B cell (primary cell): ENCODE measurements around the gene SAG. TPM values are rescaled to one million over a fixed set of nuclear protein-coding genes. Genes with fewer than 3 reads are reported as not detected.

Experiments
- ATAC-seq: fragments of 200-7000 bp; cut with Tn5 transposase; one replicate; pipeline ENCODE4 v1.10.0; 2021; ENCODE audit warnings: low read depth, mild to moderate bottlenecking, moderate number of reproducible peaks, moderate library complexity
- CTCF ChIA-PET: fragments of 350-600 bp; sonication (Branson Sonifier 250); formaldehyde crosslinking; loops from one replicate; lab custom pipeline; 2021; ENCODE audit warnings: antibody characterized with exemption, inconsistent platforms; lab: Charles Lee
- POLR2A ChIA-PET: fragments of 350-600 bp; sonication (Branson Sonifier 250); formaldehyde crosslinking; loops from one replicate; lab custom pipeline; 2021; ENCODE audit warnings: antibody characterized with exemption; lab: Charles Lee
- DNase-seq: peaks from one replicate; pipeline ENCODE4 v3.0.0; 2013
- H2AFZ ChIP-seq: 2 replicates; pipeline ENCODE4 v1.6.1; 2012; ENCODE audit warnings: mild to moderate bottlenecking, low read depth, low read length; ENCODE audit not compliant: insufficient read depth, poor library complexity, severe bottlenecking
- H3K27ac ChIP-seq, 2 donors: 1 replicate in 1 of 2; 2 replicates in 1 of 2; pipeline ENCODE4 v1.5.1; 2012 to 2013; ENCODE audit warnings: low read length in 2 of 2, mild to moderate bottlenecking in 2 of 2, moderate library complexity in 1 of 2
- H3K27me3 ChIP-seq, 4 experiments: fragments of 200-600 bp in 1 of 4; sonication (generic) in 1 of 4; replicated peaks in 1 of 4; 1 replicate in 2 of 4; 2 replicates in 2 of 4; pipeline versions ENCODE4 v1.6.1 to v1.7.0; 2013 to 2016; ENCODE audit warnings: low read length in 3 of 4, mild to moderate bottlenecking in 2 of 4, mixed read lengths in 1 of 4, moderate library complexity in 1 of 4; ENCODE audit not compliant: insufficient read depth in 4 of 4, control insufficient read depth in 3 of 4; ENCODE audit errors: control extremely low read depth in 1 of 4
- H3K36me3 ChIP-seq, 2 experiments: replicated peaks in 1 of 2; 1 replicate in 1 of 2; 2 replicates in 1 of 2; pipeline versions ENCODE4 v1.6.1 to v1.7.1; 2013; ENCODE audit warnings: low read length in 1 of 2; ENCODE audit not compliant: insufficient read depth in 2 of 2, control insufficient read depth in 1 of 2; ENCODE audit errors: control extremely low read depth in 1 of 2, extremely low read depth in 1 of 2
- H3K4me1 ChIP-seq, 2 donors: fragments of 200-600 bp in 1 of 2; sonication (generic) in 1 of 2; 1 replicate in 1 of 2; 2 replicates in 1 of 2; pipeline versions ENCODE4 v1.5.1 to v1.6.1; 2013 to 2017; ENCODE audit warnings: low read length in 2 of 2; ENCODE audit not compliant: control insufficient read depth in 2 of 2, insufficient read depth in 2 of 2
- H3K4me2 ChIP-seq: replicated peaks from 2 replicates; pipeline ENCODE3; 2012; ENCODE audit warnings: mild to moderate bottlenecking, low read depth, low read length; ENCODE audit not compliant: poor library complexity, severe bottlenecking
- H3K4me3 ChIP-seq, 5 experiments: fragments of 200-600 bp in 1 of 5; sonication (generic) in 1 of 5; 1 replicate in 3 of 5; 2 replicates in 2 of 5; pipeline versions ENCODE4 v1.5.1 to v1.7.0; 2011 to 2016; ENCODE audit warnings: low read length in 4 of 5, mild to moderate bottlenecking in 4 of 5, low read depth in 2 of 5, control low read depth in 1 of 5, moderate library complexity in 1 of 5; ENCODE audit not compliant: insufficient read depth in 1 of 5; ENCODE audit errors: control extremely low read depth in 1 of 5, extremely low read depth in 1 of 5
- H3K79me2 ChIP-seq: fragments of 200-600 bp; sonication (generic); one replicate; pipeline ENCODE4 v1.6.0; 2016; ENCODE audit warnings: low read length; ENCODE audit not compliant: control insufficient read depth, insufficient read depth
- H3K9ac ChIP-seq: fragments of 200-600 bp; sonication (generic); 2 replicates; pipeline ENCODE4 v1.6.1; 2017; ENCODE audit warnings: mild to moderate bottlenecking, low read length, moderate library complexity
- H3K9me3 ChIP-seq, 3 donors: one replicate each; pipeline versions ENCODE4 v1.6.1 to v1.7.1; 2013; ENCODE audit warnings: low read length in 2 of 3; ENCODE audit not compliant: control insufficient read depth in 2 of 3, insufficient read depth in 1 of 3; ENCODE audit errors: control extremely low read depth in 1 of 3
- H4K20me1 ChIP-seq: 2 replicates; pipeline ENCODE4 v1.6.0; 2012; ENCODE audit warnings: mild to moderate bottlenecking, low read length; ENCODE audit not compliant: insufficient read depth, control insufficient read depth, poor library complexity, severe bottlenecking
- H3K27ac Mint-ChIP-seq: one replicate; pipeline ENCODE4 v1.8.0; 2021; ENCODE audit warnings: mixed read lengths
- H3K27me3 Mint-ChIP-seq: one replicate; pipeline ENCODE4 v1.8.0; 2021; ENCODE audit warnings: mixed read lengths
- H3K4me1 Mint-ChIP-seq: one replicate; pipeline ENCODE4 v1.8.0; 2021; ENCODE audit warnings: mixed read lengths
- H3K4me3 Mint-ChIP-seq: one replicate; pipeline ENCODE4 v1.8.0; 2021; ENCODE audit warnings: mixed read lengths
- H3K9me3 Mint-ChIP-seq: one replicate; pipeline ENCODE4 v1.8.0; 2022; ENCODE audit warnings: mixed read lengths; ENCODE audit not compliant: insufficient read depth
- CTCF ChIP-seq: fragments of 200-600 bp; IDR thresholded peaks from one replicate; pipeline ENCODE4 v1.8.0; 2022; ENCODE audit warnings: antibody characterized with exemption, mild to moderate bottlenecking
- EZH2 ChIP-seq: IDR thresholded peaks from 2 replicates; pipeline ENCODE4 v1.6.1; 2012; ENCODE audit warnings: borderline replicate concordance, low read depth, mild to moderate bottlenecking, moderate library complexity, low read length; ENCODE audit not compliant: insufficient read depth, poor library complexity, severe bottlenecking
- WGBS: methylation state at CpG from one replicate; pipeline ENCODE4 v1.1.5; 2013; ENCODE audit warnings: missing lambda C conversion rate; ENCODE audit not compliant: insufficient coverage; 5-methylcytosine and 5-hydroxymethylcytosine counted together
- intact Hi-C: fragments of 100-400 bp; cut with micrococcal nuclease; formaldehyde crosslinking; loops from one replicate; pipeline ENCODE4 v1.10.0; 2022
- polyA plus RNA-seq: library from polyadenylated mRNA; depleted of rRNA; stranded (reverse); fragments of >200 nt; gene quantifications from 2 replicates; pipeline ENCODE4 v1.2.3, GENCODE V29; 2012
- total RNA-seq, 2 donors: library from RNA; stranded (reverse); fragments of 120-200 nt in 1 of 2; gene quantifications; 1 replicate in 1 of 2; 2 replicates in 1 of 2; pipeline versions ENCODE4 v1.2.3 to v1.2.4, GENCODE V29; 2013 to 2022

Gene SAG
- total and polyA plus RNA-seq, 2 donors (not counting 1 experiment from before 2014, with no cell fraction given), result 0.03 to 0.17 TPM

DNA sequence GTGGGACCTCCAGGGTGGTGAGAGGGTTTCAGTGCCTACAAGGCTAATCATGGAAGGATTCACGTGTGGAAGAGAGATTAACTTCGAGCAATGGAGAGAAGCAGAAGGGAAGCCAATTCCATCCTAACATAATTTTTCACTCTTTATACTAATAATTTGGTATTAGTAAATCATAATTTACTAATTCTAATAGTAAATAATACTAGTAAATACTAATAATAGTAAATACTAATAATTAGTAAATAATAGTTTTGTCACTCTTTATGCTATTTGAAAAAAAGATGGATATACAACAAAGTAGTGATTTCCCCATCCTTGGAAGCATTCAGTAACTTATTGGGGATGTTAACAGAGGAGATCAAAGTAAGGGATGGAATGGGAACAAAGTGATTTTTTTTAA is 6.4 kb upstream of the SAG start:
- Histone ChIP-seq H3K9ac (no peak overlapping the region), H3K4me3 (no peak overlapping the region), H2AFZ (no peak overlapping the region), H3K27ac (no peak overlapping the region), H3K27me3 (no peaks in the 10 kb centered on the region), H3K4me1 (no peaks in the 10 kb centered on the region), H3K79me2 (no peaks in the 10 kb centered on the region), H3K36me3 (peaks cover 0 to under 1% of the 10 kb centered on the region in 2 experiments), H3K9me3 (no peaks in the 10 kb centered on the region), H3K4me2 (no peak overlapping the region), H4K20me1 (no peaks in the 10 kb centered on the region)
- no peak overlapping the region for H3K4me3 Mint-ChIP-seq
- H3K4me1 Mint-ChIP-seq, result no peaks in the 10 kb centered on the region
- H3K27ac Mint-ChIP-seq, result no peak overlapping the region
- no peak for DNase-seq
- TF ChIP-seq EZH2 (no peak), CTCF (no peak)
- WGBS, result no CpG with 5 or more reads among the region's 2 CpGs
- ATAC-seq, result no peak
- intact Hi-C loops, result no loop called here
- CTCF ChIA-PET, result no interaction called here
- no peaks in the 10 kb centered on the region for H3K27me3 Mint-ChIP-seq
- POLR2A ChIA-PET, result no interaction called here
- H3K9me3 Mint-ChIP-seq, result no peaks in the 10 kb centered on the region

DNA sequence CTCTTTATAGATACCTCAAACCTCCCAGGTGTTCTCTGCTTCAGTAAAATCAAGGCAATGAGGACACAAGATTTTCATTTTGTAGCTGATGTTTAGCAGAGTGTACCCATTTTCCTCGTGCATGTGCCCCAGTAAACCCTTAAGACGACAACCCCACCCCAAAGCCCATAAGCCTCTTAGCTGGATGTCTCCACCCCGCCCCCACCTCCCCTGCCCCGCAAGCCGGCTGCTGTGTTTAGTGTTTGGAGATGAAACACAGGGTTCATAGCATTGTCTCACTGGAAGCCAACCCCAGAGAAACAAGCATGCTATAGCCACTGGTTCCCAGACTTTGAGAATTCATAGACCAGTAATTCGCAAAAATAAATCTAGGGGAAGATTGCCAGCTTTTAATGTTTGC is 5.8 kb upstream of the SAG start:
- no peak overlapping the region for H3K4me2 ChIP-seq
- ATAC-seq, result no peak
- ChIA-PET POLR2A (interaction anchor here (0.6 to 0.7 kb wide), 2 partner anchors 80 to 216 kb away, joined by 5 read pairs; no protein-coding TSS in a partner anchor), CTCF (interaction anchor here (1.6 kb wide), 1 partner anchor 141 kb away, joined by 4 read pairs; no protein-coding TSS in a partner anchor)
- H3K27me3 ChIP-seq, result no peaks in the 10 kb centered on the region
- no peaks in the 10 kb centered on the region for H4K20me1 ChIP-seq
- no peak overlapping the region for H2AFZ ChIP-seq
- H3K4me1 ChIP-seq, result no peaks in the 10 kb centered on the region
- Mint-ChIP-seq H3K4me3 (no peak overlapping the region), H3K27ac (no peak overlapping the region), H3K27me3 (no peaks in the 10 kb centered on the region), H3K4me1 (no peaks in the 10 kb centered on the region), H3K9me3 (no peaks in the 10 kb centered on the region)
- TF ChIP-seq EZH2 (no peak), CTCF (no peak)
- no peak overlapping the region for H3K27ac ChIP-seq
- H3K4me3 ChIP-seq, result no peak overlapping the region
- no CpG with 5 or more reads among the region's 6 CpGs for WGBS
- no peaks in the 10 kb centered on the region for H3K36me3 ChIP-seq
- intact Hi-C loops, result no loop called here
- no peaks in the 10 kb centered on the region for H3K79me2 ChIP-seq
- DNase-seq, result no peak
- no peak overlapping the region for H3K9ac ChIP-seq
- no peaks in the 10 kb centered on the region for H3K9me3 ChIP-seq
